Upper lobe of left lung (tissue), 6 donors: ENCODE results near the gene MRPL19. TPM values are rescaled to one million over a fixed set of nuclear protein-coding genes. Genes with fewer than 3 reads are reported as not detected.

Experiments
- ATAC-seq, 2 donors: fragments of 200-7000 bp; cut with Tn5 transposase; one replicate each; pipeline ENCODE4 v1.9.1; 2022; ENCODE audit warnings: mild to moderate bottlenecking in 2 of 2, moderate library complexity in 2 of 2; ENCODE audit not compliant: low FRiP score in 2 of 2
- DNase-seq, 2 donors: peaks; one replicate each; pipeline ENCODE4 v3.0.0-alpha.2; 2019 to 2020
- H3K27ac ChIP-seq, 4 donors: fragments of 200-600 bp; sonication (generic); one replicate each; pipeline ENCODE4 v1.5.1; 2016 to 2019
- H3K27me3 ChIP-seq, 4 donors: fragments of 200-600 bp; sonication (generic); one replicate each; pipeline ENCODE4 v1.5.1; 2017 to 2019
- H3K36me3 ChIP-seq, 4 donors: fragments of 200-600 bp; sonication (generic); one replicate each; pipeline ENCODE4 v1.5.1; 2016 to 2019
- H3K4me1 ChIP-seq, 4 donors: fragments of 200-600 bp; sonication (generic); one replicate each; pipeline ENCODE4 v1.5.1; 2018 to 2019
- H3K4me3 ChIP-seq, 4 donors: fragments of 200-600 bp; sonication (generic); one replicate each; pipeline ENCODE4 v1.5.1; 2017 to 2019; ENCODE audit warnings: mild to moderate bottlenecking in 2 of 4, moderate library complexity in 1 of 4
- H3K9me3 ChIP-seq, 4 donors: fragments of 200-600 bp; sonication (generic); one replicate each; pipeline ENCODE4 v1.5.1; 2018 to 2019
- EP300 ChIP-seq, 4 donors: sonication (generic); formaldehyde crosslinking; IDR thresholded peaks; one replicate each; pipeline ENCODE4 v1.5.1; 2017; ENCODE audit warnings: antibody characterized with exemption in 4 of 4, control low read depth in 2 of 4
- POLR2A ChIP-seq, 4 donors: fragments of 450-650 bp; IDR thresholded peaks; one replicate each; pipeline ENCODE4 v1.5.1; 2016 to 2017; ENCODE audit warnings: antibody characterized with exemption in 4 of 4, mild to moderate bottlenecking in 2 of 4
- POLR2AphosphoS5 ChIP-seq, 2 donors: sonication (generic); formaldehyde crosslinking; IDR thresholded peaks; one replicate each; pipeline ENCODE4 v1.5.1; 2017; ENCODE audit warnings: antibody characterized with exemption in 2 of 2
- WGBS, 2 donors: methylation state at CpG; one replicate each; pipeline ENCODE4 v1.1.5; 2017 to 2018; 5-methylcytosine and 5-hydroxymethylcytosine counted together
- total RNA-seq, 6 donors: library from RNA; depleted of rRNA in 4 of 6; stranded (reverse); fragments of >200 nt in 4 of 6; gene quantifications; one replicate each; pipeline versions ENCODE4 v1.1.0 to v1.2.1, GENCODE V29; 2016 to 2021
- TF ChIP-seq, protein P1 (sequence below), 6 experiments: fragments of 450-650 bp in 4 of 6; fragments of 200-600 bp in 2 of 6; sonication (generic) in 2 of 6; IDR thresholded peaks; one replicate each; pipeline ENCODE4 v1.5.1; 2016 to 2019; ENCODE audit warnings: antibody characterized with exemption in 6 of 6
- donor health status: DM: no; HTN: no; CAD: no; lungs with moderate emphysema.
- donor health status: DM: no; HTN: yes; CAD: no; lungs with severe emphysema.

MRPL19 gene
- total RNA-seq, 6 donors from 2014 or later, result 23.4 to 34.3 (median 30.7) TPM

DNA sequence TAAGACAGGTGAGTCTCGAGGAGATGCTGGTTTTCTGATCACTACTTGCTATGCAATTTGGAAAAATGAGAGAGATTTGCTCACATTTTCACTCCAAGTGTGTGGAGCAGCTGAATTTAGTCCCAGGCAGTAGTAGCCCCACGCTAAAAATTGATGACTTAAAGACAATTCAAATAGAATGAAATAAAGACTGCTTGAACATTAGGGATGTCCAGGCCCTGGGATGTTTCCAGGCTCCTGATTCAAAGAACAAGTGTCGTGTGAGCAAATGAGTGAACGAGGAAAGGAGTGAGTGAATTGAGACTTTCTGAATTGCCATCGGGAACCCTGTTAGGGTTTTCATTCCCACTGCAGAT lies 37.3 kb upstream of the MRPL19 start:
- Histone ChIP-seq H3K36me3 (no peaks in the 10 kb centered on the region), H3K4me1 (peaks cover 0 to 13% (median 7%) of the 10 kb centered on the region in 4 donors), H3K27ac (no peak overlapping the region), H3K4me3 (no peak overlapping the region), H3K9me3 (no peaks in the 10 kb centered on the region), H3K27me3 (no peaks in the 10 kb centered on the region)
- ATAC-seq, result no peak
- TF ChIP-seq, protein P1, sequence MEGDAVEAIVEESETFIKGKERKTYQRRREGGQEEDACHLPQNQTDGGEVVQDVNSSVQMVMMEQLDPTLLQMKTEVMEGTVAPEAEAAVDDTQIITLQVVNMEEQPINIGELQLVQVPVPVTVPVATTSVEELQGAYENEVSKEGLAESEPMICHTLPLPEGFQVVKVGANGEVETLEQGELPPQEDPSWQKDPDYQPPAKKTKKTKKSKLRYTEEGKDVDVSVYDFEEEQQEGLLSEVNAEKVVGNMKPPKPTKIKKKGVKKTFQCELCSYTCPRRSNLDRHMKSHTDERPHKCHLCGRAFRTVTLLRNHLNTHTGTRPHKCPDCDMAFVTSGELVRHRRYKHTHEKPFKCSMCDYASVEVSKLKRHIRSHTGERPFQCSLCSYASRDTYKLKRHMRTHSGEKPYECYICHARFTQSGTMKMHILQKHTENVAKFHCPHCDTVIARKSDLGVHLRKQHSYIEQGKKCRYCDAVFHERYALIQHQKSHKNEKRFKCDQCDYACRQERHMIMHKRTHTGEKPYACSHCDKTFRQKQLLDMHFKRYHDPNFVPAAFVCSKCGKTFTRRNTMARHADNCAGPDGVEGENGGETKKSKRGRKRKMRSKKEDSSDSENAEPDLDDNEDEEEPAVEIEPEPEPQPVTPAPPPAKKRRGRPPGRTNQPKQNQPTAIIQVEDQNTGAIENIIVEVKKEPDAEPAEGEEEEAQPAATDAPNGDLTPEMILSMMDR (IDR thresholded peaks at IDR 0.05), result no peak
- TF ChIP-seq EP300 (IDR thresholded peaks at IDR 0.05) (no peak), POLR2AphosphoS5 (IDR thresholded peaks at IDR 0.05) (no peak), POLR2A (IDR thresholded peaks at IDR 0.05) (no peak)
- no peak for DNase-seq
- WGBS, 2 donors, result 42 to 54% methylated on average over 4 to 5 of the region's 5 CpGs

GRCh38 chr2:75609937-75610508 lies 36.6 kb upstream of the MRPL19 start:
- Histone ChIP-seq H3K4me3 (no peak overlapping the region), H3K9me3 (no peaks in the 10 kb centered on the region), H3K27me3 (no peaks in the 10 kb centered on the region), H3K36me3 (no peaks in the 10 kb centered on the region), H3K4me1 (peaks cover 0 to 13% (median 7%) of the 10 kb centered on the region in 4 donors), H3K27ac (no peak overlapping the region)
- TF ChIP-seq POLR2A (IDR thresholded peaks at IDR 0.05), result no peak
- no peak for TF ChIP-seq EP300 (IDR thresholded peaks at IDR 0.05)
- no peak for TF ChIP-seq POLR2AphosphoS5 (IDR thresholded peaks at IDR 0.05)
- 71 to 77% methylated on average over 7 of the region's 7 CpGs for WGBS, 2 donors
- no peak for ATAC-seq
- DNase-seq, result no peak

GRCh38 chr2:75610671-75611070 lies 35.9 kb upstream of the MRPL19 start:
- ATAC-seq, result no peak
- H3K4me1 ChIP-seq, result peaks cover 0 to 13% (median 7%) of the 10 kb centered on the region in 4 donors
- WGBS, 2 donors, result 74 to 80% methylated on average over 4 of the region's 4 CpGs
- TF ChIP-seq POLR2AphosphoS5 (IDR thresholded peaks at IDR 0.05) (no peak), POLR2A (IDR thresholded peaks at IDR 0.05) (no peak), EP300 (IDR thresholded peaks at IDR 0.05) (no peak)
- TF ChIP-seq, protein P1 (IDR thresholded peaks at IDR 0.05), result no peak
- no peaks in the 10 kb centered on the region for H3K36me3 ChIP-seq
- no peak overlapping the region for H3K4me3 ChIP-seq
- no peak for DNase-seq
- no peak overlapping the region for H3K27ac ChIP-seq
- no peaks in the 10 kb centered on the region for H3K9me3 ChIP-seq
- H3K27me3 ChIP-seq, result no peaks in the 10 kb centered on the region

DNA sequence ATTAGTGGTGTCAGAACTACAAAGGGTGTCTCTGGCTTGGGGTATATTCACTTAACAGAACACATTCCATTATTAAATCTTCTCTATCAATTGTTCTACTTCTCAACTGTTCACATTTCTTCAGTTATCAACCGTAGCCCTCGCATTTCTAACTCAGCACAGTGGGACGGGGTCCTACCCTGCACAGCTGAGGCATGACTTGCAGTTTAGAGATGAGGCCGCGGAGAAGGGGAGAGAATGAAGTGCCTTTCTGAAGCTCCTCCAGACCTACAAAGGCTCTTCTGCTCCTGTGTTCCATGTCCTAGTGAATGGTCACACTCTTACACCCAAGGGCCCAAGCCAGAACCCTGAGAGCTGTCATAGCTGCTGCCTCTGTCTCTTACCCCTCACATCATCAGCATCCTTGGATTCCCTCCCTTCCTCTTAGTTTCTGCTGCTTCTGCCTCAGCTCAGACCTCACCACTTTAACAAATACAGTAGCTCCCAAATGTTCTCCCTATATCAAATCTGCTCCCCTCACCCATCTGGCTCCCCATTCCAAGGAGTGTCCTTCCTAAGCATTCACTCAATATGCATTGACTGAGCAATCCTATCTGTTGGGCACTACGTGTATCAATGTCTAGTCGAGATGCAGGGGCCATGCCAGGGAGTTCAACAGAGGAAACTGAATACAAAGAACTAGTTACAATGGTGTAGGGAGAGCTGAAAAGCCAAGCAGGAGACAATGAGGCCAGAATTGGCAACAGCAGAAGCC lies 34.3 kb upstream of the MRPL19 start:
- H3K27ac ChIP-seq, result no peak overlapping the region
- TF ChIP-seq, protein P1 (IDR thresholded peaks at IDR 0.05), result no peak
- TF ChIP-seq EP300 (IDR thresholded peaks at IDR 0.05) (no peak), POLR2A (IDR thresholded peaks at IDR 0.05) (no peak), POLR2AphosphoS5 (IDR thresholded peaks at IDR 0.05) (no peak)
- DNase-seq (no peak), ATAC-seq (no peak)
- H3K9me3 ChIP-seq, result no peaks in the 10 kb centered on the region
- no peaks in the 10 kb centered on the region for H3K36me3 ChIP-seq
- no peak overlapping the region for H3K4me3 ChIP-seq
- no peaks in the 10 kb centered on the region for H3K27me3 ChIP-seq
- H3K4me1 ChIP-seq, result peaks cover 0 to 9% (median 6%) of the 10 kb centered on the region in 4 donors
- WGBS, 2 donors, result 72 to 81% methylated on average over 7 of the region's 7 CpGs

- Histone ChIP-seq H3K9me3 (no peaks in the 10 kb centered on the region), H3K4me3 (no peak overlapping the region), H3K4me1 (peaks cover 0 to 9% (median 6%) of the 10 kb centered on the region in 4 donors), H3K36me3 (no peaks in the 10 kb centered on the region), H3K27ac (no peak overlapping the region), H3K27me3 (no peaks in the 10 kb centered on the region)
- DNase-seq, result no peak
- TF ChIP-seq, protein P1 (IDR thresholded peaks at IDR 0.05), result no peak
- TF ChIP-seq EP300 (IDR thresholded peaks at IDR 0.05), result no peak
- TF ChIP-seq POLR2A (IDR thresholded peaks at IDR 0.05), result no peak
- TF ChIP-seq POLR2AphosphoS5 (IDR thresholded peaks at IDR 0.05), result no peak
- WGBS, 2 donors, result 75 to 86% methylated on average over 5 of the region's 5 CpGs
- no peak for ATAC-seq
These were observed 33.7 kb upstream of the MRPL19 start for GRCh38 chr2:75612862-75613243.
